Measurements from ENCODE around the gene IL26. TPM values are rescaled to one million over a fixed set of nuclear protein-coding genes. Genes with fewer than 3 reads are reported as not detected.

IL26 gene
- total and polyA plus RNA-seq, 5 donors from 2014 or later = 0.17 to 0.71 TPM; not detected in 3

Other genes starting within 250 kb of the IL26 start
- gene IFNG-AS1, start 236.4 kb downstream of the IL26 start, total RNA-seq = 9.3 TPM
- gene IFNG-AS1, start 236.4 kb downstream of the IL26 start, polyA plus RNA-seq = 1 to 10 TPM in 3 of 4 donors, under 1 TPM in 1; 0.24 to 3.9 (median 2.1) TPM
- 15.0 TPM for gene IFNG, start 66.1 kb downstream of the IL26 start, total RNA-seq
- 1 to 10 TPM in 1 of 4 donors, under 1 TPM in 3; 0.83 to 3.2 (median 0.89) TPM for gene IFNG, start 66.1 kb downstream of the IL26 start, polyA plus RNA-seq
- gene IL22, start 27.8 kb upstream of the IL26 start, total RNA-seq = not detected
- not detected for gene IL22, start 27.8 kb upstream of the IL26 start, polyA plus RNA-seq
- 21.2 TPM for gene MDM1, start 106.6 kb upstream of the IL26 start, total RNA-seq
- gene MDM1, start 106.6 kb upstream of the IL26 start, polyA plus RNA-seq = 10 to 100 TPM; 13.4 to 21.1 (median 15.5) TPM

Measured in CD4-positive, CD25-positive, alpha-beta regulatory T cell (primary cell).